Stimulated activated CD4-positive, alpha-beta T cell treated with anti-CD3 and anti-CD28 coated beads, Interleukin-2, amount 100 ng/mL, for 4 hours (primary cell): ENCODE measurements around the gene P2RX6.
"Not testable (repeated sequence)": the region's sequence is repeated elsewhere in the genome, so short reads cannot be mapped to it uniquely, and the experiment has no call there.

Experiments
- DNase-seq: peaks from one replicate; pipeline ENCODE4 v3.0.0-alpha.2; 2020; ENCODE audit warnings: low read depth

The P2RX6 gene

DNA sequence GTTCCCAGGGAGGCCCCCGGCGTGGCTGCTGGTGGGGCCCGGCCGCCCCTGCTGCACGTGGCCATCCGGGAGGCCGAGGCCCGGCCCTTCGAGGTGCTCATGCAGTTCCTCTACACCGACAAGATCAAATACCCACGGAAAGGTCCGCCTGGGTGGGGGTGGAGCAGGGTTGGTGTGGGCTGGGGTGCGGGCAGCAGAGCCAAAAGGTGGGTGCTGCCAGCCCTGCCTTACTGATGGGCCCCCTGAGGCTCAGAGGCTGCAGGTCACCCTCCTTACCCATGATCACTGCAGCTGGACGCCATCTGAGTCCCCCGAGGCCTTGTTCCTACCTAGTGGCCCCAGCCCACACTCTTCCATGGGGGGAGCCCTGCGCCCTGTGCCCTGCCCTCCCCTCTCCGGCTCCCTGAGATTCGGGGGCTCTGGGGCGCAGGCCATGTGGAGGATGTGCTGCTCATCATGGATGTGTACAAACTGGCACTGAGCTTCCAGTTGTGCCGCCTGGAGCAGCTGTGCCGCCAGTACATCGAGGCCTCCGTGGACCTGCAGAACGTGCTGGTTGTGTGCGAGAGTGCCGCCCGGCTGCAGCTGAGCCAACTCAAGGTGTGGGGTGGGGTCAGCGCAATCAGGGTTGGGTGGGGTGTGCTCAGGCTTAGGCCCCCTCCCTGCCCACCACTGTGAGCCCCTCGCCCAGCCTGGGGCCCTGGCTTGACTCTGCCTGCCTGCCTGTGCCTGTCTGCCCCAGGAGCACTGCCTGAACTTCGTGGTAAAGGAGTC is 20.6 kb upstream of the P2RX6 start:
- no peak for DNase-seq

- no peak for DNase-seq
Observed at GRCh38 chr22:20994902-20995241, 20.1 kb upstream of the P2RX6 start.

GRCh38 chr22:20995329-20996030 is 19.5 kb upstream of the P2RX6 start:
- DNase-seq, result no peak

DNA sequence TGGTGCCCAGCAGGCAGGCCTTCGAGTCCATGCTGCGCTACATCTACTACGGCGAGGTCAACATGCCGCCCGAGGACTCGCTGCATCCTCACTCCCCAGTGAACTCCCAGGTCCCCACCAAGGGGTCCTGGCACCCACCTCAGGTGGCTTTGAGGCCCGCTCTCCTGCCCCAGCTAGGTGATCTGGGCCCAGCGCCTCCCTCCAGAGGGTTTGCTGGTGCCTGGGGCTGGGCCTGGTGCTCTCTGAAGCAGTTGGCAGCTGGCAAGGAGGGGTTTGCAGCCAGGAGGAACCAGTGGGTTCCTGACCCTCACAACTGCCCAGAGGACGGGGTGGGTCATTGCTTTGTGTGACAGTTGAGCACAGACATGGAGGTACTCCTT is 18.9 kb upstream of the P2RX6 start:
- no peak for DNase-seq

- DNase-seq, result no peak
Observed at GRCh38 chr22:20996598-20997535, 18.1 kb upstream of the P2RX6 start.

DNA sequence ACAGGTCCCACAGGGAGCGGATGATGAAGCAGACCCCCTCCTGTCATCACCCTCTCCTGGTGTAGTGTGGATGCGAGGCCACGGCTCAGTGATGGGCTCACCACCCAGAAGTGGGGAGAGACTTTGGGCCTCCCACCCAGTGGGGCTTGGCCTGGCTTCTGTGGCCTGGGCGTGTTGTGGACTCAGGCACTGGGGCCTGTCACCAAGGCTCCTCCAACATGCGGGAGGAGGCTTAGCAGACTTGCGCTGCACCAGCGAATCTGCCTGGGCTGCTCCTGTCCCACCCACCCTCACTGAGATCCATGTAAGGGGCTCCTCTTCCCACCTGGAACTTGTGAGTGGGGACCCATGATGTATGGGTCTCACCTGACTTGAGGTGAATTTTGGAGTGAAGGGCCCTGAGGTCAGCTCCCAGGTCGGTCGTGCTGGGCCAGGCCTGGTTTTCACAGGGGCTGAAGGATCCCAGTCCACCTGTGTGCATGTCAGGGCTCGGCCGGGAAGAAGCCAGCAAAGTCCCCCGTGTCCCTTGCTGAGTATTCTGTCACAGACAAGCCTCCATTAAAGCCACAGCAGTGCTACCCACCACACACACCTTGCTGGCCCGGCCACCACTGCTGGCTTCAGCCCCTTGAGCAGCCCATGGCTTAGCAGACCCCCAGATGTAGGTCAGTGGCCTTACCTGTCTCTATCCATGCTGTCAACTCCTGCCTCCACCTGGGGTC is 17.3 kb upstream of the P2RX6 start:
- DNase-seq, result no peak

GRCh38 chr22:20998411-20999336 is 16.3 kb upstream of the P2RX6 start:
- DNase-seq, result no peak

DNA sequence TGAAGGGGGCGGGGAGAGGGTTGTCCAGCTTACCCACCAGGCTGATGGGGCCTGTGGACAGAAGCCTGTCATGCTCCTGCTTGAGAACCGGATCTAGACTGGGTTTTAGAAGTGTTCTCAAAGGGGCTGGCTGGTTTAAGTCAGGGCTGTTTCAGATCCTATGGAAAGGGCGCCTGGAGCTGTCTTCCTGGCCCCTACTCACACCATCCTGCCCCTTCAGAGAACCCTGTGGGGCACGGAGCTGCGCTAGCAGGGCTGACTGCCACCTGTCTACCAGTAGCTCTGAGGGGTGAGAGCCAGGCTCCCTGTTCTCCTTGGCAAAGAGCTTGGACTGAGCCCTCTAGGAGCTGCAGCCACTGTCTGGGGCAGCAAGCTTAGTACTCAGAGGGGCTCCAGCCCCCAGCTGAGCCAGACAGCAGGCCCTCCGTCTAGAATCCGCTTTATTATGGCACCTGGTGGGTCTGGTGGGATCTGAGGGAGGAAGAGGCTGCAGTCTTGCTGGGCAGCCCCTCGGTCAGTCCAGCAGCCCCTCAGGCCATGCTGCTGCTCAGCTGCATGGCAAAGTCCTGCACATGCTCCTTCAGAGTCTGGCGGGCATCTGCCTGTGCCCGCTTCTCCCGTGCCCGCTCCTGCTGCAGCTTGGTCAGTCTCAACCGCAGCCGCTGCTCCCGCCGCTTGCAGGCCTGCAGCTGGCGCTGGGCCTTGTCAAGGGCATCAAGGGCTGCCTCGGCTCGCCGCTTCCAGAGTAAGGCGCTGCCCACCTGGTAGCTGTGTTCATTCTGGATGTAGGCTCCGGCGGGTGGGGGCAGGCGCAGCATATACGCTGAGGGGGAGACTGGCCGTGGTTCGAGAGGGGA is 15.4 kb upstream of the P2RX6 start:
- DNase-seq, result no peak

DNA sequence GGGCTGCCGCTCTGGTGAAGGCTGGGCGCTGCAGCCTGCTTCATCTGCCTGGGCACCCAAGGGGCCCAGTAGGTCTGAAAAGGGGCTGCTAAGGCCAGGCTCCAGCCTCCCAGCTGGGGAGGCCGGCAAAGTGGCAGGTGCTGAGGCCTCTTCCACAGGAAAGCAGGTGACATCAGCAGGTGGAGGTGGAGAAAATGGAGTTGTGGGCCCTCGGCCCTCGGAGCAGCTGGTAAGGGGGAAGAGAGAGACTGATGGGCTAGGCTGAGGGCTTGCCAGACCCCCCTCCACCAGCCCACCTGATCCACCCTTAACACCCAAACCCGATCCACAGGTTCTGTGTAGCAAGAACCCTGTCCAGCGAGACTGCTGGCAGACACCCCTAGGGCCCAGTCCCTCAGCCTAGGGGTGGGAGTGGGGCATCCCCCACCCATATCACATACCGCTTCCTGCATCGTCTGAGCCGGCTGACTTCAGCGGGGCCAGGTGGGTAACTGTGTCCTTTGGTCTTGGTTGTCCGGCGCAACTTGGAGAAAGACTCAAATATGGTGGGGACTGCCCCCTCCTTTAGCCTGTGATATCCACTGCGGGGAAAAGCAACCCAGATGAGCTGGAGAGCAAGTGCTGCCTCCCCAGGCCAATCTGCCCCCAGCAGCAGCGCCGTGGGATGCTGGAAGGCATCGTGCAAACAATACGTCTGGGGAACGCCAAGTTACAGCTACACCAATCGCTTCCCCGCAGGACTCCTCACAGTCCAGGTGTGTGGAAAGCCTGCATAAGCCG is 14.6 kb upstream of the P2RX6 start:
- no peak for DNase-seq

DNA sequence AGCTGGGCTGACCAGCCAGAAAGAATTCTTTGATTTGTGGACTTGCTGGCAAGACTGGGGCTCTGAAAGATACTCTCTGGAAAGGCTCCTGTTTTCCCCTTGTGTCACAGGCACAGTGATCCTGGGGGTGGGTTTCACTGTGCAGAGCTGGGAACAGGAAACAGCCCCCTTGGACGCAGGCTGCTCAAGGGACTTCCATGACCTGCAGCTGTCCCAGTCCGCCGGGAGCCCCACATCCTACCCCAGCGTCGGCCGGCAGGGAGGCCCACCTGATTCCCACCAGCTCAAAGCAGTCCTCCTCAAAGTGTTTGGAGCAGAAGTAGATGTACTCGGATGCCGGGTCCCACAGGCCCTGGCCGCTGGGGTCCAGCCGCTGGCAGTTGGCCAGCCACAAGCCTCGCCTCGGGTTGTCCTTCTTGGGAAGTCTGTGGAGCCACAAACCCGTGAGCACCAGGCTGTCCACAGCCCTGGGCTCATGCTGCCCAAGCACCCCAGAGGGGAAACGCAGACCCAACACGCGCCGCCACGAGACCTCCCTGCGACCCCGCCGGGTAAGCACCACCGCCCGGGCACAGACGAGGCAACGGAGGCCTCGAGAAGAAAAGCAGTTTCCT is 13.9 kb upstream of the P2RX6 start:
- no peak for DNase-seq

DNA sequence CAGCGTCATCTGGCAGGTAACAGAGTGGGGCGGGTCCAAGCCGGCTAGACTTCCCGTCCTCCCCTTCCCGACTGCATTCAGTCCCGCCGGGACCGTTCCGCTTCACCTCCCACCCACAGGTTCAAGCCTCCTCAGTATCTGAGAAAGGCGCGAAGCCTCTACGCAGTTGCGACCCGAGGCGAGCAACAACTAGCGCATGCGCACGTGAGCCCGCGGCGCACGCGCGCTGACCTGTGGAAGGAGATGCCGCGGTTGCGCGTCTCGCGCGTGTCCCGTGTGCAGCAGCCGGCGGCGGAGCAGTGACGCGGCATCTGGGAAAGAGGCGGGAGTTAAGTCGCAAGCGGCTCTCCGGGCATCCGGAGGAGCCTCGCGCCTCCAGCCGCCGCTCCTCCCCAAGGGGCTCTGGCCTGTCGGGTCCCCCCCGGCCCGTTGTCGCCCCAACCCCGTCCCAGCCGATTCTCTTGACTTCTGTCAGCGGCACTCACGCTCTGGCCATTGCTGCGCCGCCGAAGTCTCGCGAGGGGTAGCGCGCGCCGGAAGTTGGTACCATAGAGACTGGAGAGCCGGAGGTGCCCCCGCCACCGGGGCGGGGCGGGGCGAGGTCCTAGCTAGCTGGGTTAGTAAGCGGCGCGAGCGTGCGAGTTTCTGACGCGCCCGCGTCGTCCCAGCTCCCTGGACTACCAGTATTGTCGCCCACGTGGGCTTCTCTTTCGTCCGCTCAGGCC is 13.2 kb upstream of the P2RX6 start, which contains the start of gene THAP7:
Gene THAP7 (minus strand): TSS at position 518 of the 725 bp plus-strand sequence. CDS start 207 bp downstream, at position 311.
- DNase-seq, result peak; percentile 97

DNA sequence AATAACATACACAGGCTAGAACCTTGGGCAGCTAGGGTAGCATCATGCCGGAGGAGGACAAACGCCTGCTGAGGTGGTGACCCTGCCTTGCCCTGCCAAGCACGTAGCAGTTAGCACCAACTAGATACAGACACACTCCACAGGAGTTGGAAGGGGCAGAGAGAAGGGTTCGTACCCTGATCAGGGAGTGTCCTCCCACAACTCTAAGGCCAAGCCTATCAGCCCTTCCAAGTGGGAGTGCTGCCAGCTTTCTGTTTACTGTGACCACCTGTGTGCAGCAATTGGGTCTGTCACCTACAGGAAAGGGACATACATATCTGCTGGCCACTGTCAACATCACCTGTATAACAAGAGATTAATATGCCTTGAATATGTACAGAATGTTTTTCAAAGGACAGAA is 11.2 kb upstream of the P2RX6 start:
- no peak for DNase-seq

DNA sequence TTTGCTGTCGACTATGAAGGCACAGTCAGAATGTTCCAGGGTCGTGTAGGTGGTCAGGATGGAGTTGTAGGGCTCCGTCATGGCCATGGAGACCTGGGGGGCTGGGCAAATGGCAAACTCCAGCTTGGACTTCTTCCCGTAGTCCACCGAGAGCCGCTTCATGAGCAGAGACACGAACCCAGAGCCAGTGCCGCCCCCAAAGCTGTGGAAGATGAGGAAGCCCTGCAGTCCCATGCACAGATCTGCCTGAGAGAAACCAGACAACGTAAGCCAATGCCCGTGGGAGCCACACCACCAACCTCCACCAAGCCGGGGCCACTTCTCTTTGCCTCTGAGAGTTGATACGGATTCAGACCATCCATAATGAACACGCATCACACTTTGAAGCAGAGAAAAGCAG is 5.8 kb upstream of the P2RX6 start:
- not testable (repeated sequence) for DNase-seq

- DNase-seq, result no peak
Observed at GRCh38 chr22:21009638-21010425, 5.1 kb upstream of the P2RX6 start.

- no peak for DNase-seq
Observed at GRCh38 chr22:21010426-21011113, 4.4 kb upstream of the P2RX6 start.
